Occipital lobe (tissue), 2 donors: ENCODE measurements around the gene CDK1. TPM values are rescaled to one million over a fixed set of nuclear protein-coding genes. Genes with fewer than 3 reads are reported as not detected.

Experiments used
- DNase-seq: peaks from one replicate; lab custom pipeline; 2025; lab: John Stamatoyannopoulos, UW
- total RNA-seq: library from RNA; depleted of rRNA; stranded (reverse); fragments of >200 nt; gene quantifications from one replicate; pipeline ENCODE4 v1.2.3, GENCODE V29; 2014

CDK1 gene
- total RNA-seq, 1 donor from 2014 or later = 21.7 TPM

DNA sequence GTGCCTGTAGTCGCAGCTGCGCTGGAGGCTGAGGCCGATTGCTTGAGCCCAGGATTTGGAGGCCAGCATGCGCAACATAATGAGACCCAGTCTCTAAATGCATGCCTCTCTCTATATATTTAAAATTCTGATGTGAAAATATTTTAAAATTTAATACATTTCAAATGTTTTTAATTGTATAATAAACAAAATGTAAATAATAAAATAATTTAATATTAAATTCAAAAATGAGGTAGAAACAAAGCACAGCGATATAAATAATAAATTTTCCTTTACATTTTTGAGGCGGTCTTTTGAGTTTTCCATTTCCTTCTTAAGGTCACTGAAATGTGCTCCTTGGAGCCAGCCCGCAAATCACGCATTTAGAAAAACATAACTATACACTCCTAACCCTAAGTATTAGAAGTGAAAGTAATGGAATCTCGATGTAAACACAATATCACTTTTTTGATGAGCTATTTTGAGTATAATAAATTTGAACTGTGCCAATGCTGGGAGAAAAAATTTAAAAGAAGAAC lies 523 bp upstream of the CDK1 start:
- DNase-seq = no peak

DNA sequence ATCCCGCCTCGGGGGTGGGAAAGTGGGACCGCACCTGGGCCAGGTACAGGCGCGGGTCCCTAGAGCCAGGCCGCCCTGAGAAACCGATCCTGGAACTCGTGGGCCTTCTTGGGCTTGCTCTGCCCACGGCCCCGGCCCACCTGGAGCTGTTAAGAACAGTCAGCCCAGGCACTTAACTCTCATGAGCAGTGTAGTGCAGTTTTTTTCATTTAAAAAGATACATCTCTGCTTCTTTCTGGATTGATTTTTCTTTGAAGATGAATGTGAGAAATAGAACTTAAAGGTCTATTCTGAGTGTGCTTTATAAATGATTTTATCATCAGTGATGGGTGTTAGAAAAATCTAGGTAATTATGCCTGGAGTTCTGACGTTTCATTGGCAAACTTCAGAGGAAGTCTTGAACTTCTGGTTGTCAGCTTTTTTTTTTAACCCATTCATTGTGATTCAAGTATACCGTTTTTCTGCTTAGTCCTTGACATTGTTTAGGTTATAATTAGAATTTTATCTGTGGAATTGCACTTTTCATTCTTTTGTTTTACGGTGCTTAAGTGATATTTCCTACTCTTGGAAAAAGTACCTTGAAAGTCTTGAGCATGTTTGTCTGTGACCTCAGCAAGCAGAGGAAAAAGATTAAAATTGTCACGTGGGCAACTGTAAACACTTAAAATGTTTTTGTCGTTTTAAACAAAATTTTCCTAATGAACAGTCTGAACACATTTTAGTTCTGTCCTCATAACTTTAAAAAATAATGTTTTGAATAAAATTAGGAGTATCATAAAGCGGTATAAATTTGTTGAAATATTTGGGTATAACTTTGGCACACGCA lies 906 bp downstream of the CDK1 start:
- DNase-seq = no peak

GRCh38 chr10:60781661-60782060 lies 3.4 kb downstream of the CDK1 start:
- DNase-seq = no peak

DNA sequence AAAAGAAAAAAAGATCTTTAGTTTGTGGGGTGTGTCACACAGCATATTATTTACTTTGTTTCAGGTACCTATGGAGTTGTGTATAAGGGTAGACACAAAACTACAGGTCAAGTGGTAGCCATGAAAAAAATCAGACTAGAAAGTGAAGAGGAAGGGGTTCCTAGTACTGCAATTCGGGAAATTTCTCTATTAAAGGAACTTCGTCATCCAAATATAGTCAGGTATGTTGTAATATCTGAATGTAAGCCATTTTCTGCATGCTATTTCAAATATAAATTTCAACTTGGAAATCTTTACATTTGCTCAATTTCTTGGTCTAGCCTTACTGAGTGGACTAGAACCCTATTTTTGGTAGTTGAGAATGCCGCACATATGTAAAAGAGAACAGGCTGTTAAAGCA lies 6.4 kb downstream of the CDK1 start:
- no peak for DNase-seq

- no peak for DNase-seq
Measured at GRCh38 chr10:60788544-60788943, 10.3 kb downstream of the CDK1 start.

- no peak for DNase-seq
Measured at GRCh38 chr10:60789340-60789739, 11.1 kb downstream of the CDK1 start.

GRCh38 chr10:60794953-60795352 lies 16.7 kb downstream of the CDK1 start:
- DNase-seq = no peak

DNA sequence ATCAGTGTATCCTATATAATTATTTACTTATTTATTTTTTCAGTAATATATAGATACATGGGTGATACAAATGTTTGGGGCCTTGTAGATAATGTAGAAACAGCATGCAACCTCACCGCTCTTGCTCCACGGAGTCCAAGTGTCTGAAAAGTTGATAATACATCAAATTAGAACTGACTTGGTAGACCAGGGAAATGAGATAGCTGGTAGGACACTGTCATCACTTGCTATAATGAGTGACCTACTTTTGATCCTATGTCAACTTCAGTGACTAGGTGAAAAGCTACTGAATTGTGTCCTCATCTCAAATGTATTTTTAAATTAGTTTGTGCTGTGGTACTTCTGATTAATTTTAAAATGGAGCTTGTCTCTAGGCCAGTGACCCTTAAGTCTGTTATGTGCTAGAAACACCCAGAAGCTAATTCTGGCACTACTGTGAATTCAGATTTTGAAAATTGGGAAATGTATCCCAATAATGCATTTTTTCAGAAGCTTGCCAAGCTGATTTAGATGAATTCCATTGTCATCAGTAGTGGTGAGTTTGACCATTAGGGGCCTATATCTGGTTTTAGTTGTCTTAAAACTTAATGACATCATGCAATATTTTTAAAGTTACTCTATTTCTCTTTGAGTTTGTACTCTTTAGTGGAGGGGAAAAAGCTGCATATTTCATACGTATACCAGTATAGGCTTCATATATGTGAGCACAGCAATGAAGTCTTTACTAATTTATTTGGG lies 17.4 kb downstream of the CDK1 start:
- no peak for DNase-seq

GRCh38 chr10:60796481-60796880 lies 18.2 kb downstream of the CDK1 start:
- no peak for DNase-seq

GRCh38 chr10:60797200-60797599 lies 18.9 kb downstream of the CDK1 start:
- no peak for DNase-seq

- no peak for DNase-seq
Measured at GRCh38 chr10:60798031-60798430, 19.8 kb downstream of the CDK1 start.

DNA sequence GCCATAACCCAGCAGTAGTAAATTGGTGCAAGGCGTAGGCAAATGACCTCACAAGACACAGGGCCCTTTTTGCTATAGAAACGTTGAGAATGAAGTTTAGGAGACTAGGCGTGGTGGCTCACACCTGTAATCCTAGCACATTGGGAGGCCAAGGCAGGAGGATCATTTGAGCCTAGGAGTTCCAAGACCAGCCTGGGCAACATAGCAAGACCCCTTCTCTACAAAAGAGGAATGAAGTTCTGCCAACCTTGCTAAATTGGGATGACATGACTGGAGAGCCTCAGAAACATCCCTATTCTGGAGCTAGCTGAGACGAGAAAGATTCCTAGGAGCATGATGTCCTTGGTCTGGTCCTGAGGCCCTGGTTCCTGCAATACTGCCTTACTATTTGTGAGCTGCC lies 20.6 kb downstream of the CDK1 start:
- no peak for DNase-seq

- no peak for DNase-seq
Measured at GRCh38 chr10:60799971-60800650, 21.8 kb downstream of the CDK1 start.

DNA sequence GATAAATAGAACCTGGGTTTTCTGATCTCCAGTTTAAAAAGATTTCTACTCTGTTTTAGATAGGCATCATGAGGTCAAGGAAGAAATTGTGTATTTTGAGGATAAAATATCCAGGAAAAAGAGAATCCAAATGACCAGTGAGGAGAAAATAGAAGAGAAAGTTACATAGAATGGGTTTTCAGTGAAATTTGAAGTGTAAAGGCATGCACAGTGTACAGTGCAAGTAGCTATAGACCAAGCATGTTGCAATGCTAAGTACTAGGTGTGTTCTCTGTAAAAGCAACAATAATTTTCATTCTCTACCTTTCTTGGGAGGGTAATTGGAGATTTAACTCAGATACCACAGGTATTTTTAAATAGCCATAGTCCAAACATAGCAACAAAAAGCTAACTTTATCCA lies 22.6 kb downstream of the CDK1 start:
- DNase-seq = no peak

GRCh38 chr10:60801522-60801921 lies 23.2 kb downstream of the CDK1 start:
- DNase-seq = no peak

GRCh38 chr10:60803433-60803832 lies 25.2 kb downstream of the CDK1 start:
- DNase-seq = no peak

- no peak for DNase-seq
Measured at GRCh38 chr10:60803865-60804264, 25.6 kb downstream of the CDK1 start.

DNA sequence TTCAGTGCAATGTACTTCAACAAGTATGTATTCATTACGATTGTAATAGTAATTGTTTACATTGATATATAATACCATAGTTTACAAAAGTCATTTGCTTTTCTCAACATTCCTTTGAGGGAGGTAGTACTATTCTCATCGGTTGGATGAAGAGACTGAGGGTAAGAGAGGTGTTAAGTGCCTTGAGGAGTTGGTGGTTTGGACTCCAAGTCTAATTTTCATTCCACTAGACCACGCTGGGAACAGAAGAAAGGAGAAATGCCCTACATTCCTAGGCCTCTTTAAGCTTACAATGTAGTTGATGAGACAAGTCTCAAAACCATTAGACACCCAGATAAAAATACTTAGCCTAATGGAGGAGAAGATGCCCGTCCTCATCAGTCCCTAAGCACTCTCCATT lies 28.6 kb downstream of the CDK1 start:
- no peak for DNase-seq

GRCh38 chr10:60807499-60807898 lies 29.2 kb downstream of the CDK1 start:
- DNase-seq = no peak

DNA sequence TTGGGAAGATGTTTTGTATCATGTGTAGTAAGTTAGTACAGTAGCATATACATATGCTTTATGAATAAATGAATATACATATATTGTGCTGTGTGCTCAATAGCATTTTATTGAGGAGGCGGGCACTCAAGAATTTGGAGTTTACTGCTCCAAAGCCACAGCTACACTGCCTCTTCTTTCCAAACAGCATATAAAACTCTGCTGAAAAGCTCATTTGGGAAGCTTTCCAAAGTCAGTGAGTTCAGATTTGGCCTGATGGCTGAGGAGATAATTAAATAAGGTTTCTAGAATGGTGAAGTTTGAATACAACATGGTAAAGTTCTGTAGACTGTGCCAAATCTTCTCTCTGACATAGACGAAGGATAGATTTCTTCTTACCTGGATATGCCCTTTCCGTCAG lies 29.8 kb downstream of the CDK1 start:
- DNase-seq = no peak

DNA sequence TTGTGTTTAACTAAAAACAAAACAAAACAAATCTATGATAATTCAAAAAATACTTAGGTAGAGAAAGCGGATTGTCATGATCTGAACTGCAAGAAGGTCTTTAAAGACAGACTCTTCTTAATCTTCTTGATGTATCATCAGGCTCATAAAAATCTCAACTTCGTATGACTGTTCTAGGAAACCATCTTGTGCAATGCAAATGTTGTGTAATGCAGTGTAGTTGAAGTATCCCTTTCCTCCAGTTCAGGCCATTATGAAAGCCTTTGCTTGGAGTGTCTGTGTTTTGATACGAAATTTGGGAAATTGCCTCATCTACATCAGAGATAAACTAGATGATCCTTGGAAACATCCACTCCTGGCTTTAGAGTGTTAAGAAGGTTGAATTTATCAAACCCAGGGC lies 30.9 kb downstream of the CDK1 start:
- DNase-seq = no peak
